GM19467 (cell line): ENCODE data around the gene IL2RA.
"Not testable (repeated sequence)": the region's sequence is repeated elsewhere in the genome, so short reads cannot be mapped to it uniquely, and the experiment has no call there.

Experiments used
- ATAC-seq: cut with Tn5 transposase; IDR thresholded peaks from one replicate; pipeline ENCODE4 v1.9.1; 2021; ENCODE audit warnings: mild to moderate bottlenecking, moderate library complexity; ENCODE audit not compliant: unreplicated experiment

Gene IL2RA

GRCh38 chr10:6083523-6084475 lies 21.6 kb upstream of the IL2RA start:
- ATAC-seq = no peak

GRCh38 chr10:6082496-6083395 lies 20.6 kb upstream of the IL2RA start:
- no peak for ATAC-seq

- no peak for ATAC-seq
These were observed 18.3 kb upstream of the IL2RA start for GRCh38 chr10:6080417-6080973.

GRCh38 chr10:6079044-6079443 lies 16.9 kb upstream of the IL2RA start:
- ATAC-seq = no peak

GRCh38 chr10:6077071-6077675 lies 15.0 kb upstream of the IL2RA start:
- no peak for ATAC-seq

- no peak for ATAC-seq
These were observed 12.5 kb upstream of the IL2RA start for GRCh38 chr10:6074489-6075301.

GRCh38 chr10:6072215-6072934 lies 10.2 kb upstream of the IL2RA start:
- peak; percentile 48 for ATAC-seq

- no peak for ATAC-seq
These were observed 9.3 kb upstream of the IL2RA start for GRCh38 chr10:6071181-6072175.

GRCh38 chr10:6070660-6071059 lies 8.5 kb upstream of the IL2RA start:
- no peak for ATAC-seq

- ATAC-seq = no peak
These were observed 7.1 kb upstream of the IL2RA start for GRCh38 chr10:6069081-6069931.

- ATAC-seq = peak; percentile 46
These were observed 6.3 kb upstream of the IL2RA start for GRCh38 chr10:6068422-6068821.

- ATAC-seq = no peak
These were observed 5.8 kb upstream of the IL2RA start for GRCh38 chr10:6068006-6068405.

- ATAC-seq = no peak
These were observed 5.3 kb upstream of the IL2RA start for GRCh38 chr10:6067457-6067856.

- ATAC-seq = no peak
These were observed 3.7 kb upstream of the IL2RA start for GRCh38 chr10:6065835-6066234.

- no peak for ATAC-seq
These were observed 3.2 kb upstream of the IL2RA start for GRCh38 chr10:6065406-6065805.

- not testable (repeated sequence) for ATAC-seq
These were observed 2.6 kb upstream of the IL2RA start for GRCh38 chr10:6064726-6065125.

- ATAC-seq = no peak
These were observed 2.0 kb upstream of the IL2RA start for GRCh38 chr10:6064119-6064518.
